Measurements from ENCODE around the gene RRAGC. TPM values are rescaled to one million over a fixed set of nuclear protein-coding genes. Genes with fewer than 3 reads are reported as not detected.

Gene RRAGC
- total and polyA plus RNA-seq, 2 of the 13 experiments (the other 11 are each of a cell fraction or from before 2014, with no cell fraction given) = 7.6 to 8.0 TPM

DNA sequence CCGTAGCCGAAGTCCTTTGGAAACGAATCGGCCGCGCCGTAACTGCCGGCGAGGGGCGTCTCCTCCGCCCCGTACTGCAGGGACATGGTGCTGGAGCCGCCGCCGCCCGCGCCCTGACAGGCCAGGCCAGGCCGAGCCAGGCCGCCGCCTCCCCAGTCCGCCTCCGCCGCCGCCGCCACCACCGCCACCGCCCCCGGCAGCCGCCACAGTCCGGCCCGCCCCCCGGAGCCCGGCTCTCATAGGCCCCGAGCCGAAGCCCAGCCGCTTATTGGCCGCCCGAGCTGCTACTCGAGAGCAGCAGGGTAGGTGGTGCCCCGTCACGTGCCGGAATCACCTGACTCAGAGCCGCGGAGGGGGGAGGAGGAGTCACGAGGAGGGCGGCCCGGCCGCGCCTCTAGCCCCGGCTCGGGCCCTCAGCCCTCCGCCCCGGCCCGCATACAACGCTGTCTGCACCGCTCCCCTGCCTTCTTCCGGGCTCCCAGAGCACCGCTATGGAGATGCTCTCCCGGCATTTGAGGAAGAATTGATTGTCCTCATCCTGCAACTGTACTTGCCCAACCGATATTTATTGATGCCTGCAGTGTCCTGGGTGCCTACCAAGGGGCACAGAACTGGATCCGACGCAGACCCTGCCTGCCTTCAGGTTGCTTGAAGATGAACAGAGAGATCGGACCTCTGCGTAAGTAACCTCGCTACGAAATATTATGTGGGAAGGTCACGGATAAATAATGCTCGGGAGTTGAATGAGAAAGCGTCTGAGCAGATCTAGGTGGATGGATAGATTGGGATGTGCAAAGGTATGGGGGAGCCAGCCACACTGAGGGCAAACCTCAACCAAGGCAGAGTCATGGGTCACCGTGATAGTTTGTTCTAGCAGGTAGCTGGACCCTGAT lies at the start of gene RRAGC (continued):
- TF ChIP-seq, protein P1, sequence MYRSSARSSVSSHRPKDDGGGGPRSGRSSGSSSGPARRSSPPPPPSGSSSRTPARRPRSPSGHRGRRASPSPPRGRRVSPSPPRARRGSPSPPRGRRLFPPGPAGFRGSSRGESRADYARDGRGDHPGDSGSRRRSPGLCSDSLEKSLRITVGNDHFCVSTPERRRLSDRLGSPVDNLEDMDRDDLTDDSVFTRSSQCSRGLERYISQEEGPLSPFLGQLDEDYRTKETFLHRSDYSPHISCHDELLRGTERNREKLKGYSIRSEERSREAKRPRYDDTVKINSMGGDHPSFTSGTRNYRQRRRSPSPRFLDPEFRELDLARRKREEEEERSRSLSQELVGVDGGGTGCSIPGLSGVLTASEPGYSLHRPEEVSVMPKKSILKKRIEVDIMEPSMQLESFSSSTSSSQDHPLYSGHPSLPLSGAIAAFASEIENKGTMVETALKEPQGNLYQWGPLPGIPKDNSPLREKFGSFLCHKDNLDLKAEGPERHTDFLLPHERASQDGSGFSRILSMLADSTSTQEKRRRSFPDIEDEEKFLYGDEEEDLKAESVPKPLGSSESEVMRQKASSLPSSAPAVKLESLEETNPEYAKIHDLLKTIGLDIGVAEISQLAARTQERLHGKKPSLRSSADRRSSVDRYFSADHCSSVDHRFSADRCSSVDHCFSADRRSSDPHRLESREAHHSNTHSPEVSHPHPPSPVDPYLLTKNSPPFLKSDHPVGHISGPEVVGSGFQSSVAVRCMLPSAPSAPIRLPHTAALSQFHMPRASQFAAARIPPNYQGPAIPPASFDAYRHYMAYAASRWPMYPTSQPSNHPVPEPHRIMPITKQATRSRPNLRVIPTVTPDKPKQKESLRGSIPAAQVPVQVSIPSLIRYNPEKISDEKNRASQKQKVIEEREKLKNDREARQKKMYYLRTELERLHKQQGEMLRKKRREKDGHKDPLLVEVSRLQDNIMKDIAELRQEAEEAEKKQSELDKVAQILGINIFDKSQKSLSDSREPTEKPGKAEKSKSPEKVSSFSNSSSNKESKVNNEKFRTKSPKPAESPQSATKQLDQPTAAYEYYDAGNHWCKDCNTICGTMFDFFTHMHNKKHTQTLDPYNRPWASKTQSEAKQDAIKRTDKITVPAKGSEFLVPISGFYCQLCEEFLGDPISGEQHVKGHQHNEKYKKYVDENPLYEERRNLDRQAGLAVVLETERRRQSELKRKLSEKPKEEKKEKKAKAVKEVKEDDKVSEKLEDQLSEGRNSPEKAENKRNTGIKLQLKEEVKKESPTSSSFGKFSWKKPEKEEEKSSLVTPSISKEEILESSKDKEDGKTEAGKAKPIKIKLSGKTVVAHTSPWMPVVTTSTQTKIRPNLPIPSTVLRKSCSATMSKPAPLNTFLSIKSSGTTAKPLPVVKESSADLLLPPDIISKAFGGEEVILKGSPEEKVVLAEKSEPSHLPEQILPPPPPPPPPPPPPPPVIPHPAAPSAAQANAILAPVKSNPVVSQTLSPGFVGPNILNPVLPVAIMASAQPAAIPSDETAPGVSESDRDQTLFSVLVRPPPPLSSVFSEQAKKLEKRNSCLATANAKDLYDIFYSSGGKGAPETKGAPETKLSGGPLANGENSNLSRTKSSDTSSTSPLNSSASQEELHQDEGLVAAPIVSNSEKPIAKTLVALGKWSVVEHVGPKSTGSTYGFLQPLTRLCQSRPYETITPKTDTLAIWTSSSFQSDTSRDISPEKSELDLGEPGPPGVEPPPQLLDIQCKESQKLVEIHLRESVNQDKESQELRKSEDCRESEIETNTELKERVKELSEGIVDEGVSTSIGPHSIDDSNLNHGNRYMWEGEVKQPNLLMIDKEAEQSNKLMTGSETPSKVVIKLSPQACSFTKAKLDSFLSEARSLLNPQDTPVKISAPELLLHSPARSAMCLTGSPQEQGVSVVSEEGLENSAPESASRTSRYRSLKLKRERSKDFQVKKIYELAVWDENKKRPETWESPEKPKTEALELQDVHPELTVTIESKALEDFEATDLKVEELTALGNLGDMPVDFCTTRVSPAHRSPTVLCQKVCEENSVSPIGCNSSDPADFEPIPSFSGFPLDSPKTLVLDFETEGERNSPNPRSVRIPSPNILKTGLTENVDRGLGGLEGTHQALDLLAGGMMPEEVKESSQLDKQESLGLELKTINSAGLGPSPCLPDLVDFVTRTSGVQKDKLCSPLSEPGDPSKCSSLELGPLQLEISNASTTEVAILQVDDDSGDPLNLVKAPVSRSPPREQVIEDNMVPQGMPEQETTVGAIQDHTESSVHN (CRISPR knock-in tag; IDR thresholded peaks at IDR 0.05) = no peak
- no peak for TF ChIP-seq ESRRA (CRISPR knock-in tag; IDR thresholded peaks at IDR 0.05; ENCODE audit: low read depth)
- no peak for TF ChIP-seq FOXA3 (CRISPR knock-in tag; IDR thresholded peaks at IDR 0.05)
- TF ChIP-seq, protein P2, sequence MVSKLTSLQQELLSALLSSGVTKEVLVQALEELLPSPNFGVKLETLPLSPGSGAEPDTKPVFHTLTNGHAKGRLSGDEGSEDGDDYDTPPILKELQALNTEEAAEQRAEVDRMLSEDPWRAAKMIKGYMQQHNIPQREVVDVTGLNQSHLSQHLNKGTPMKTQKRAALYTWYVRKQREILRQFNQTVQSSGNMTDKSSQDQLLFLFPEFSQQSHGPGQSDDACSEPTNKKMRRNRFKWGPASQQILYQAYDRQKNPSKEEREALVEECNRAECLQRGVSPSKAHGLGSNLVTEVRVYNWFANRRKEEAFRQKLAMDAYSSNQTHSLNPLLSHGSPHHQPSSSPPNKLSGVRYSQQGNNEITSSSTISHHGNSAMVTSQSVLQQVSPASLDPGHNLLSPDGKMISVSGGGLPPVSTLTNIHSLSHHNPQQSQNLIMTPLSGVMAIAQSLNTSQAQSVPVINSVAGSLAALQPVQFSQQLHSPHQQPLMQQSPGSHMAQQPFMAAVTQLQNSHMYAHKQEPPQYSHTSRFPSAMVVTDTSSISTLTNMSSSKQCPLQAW (CRISPR knock-in tag; IDR thresholded peaks at IDR 0.05) = peak; percentile 82
- TF ChIP-seq, protein P3, sequence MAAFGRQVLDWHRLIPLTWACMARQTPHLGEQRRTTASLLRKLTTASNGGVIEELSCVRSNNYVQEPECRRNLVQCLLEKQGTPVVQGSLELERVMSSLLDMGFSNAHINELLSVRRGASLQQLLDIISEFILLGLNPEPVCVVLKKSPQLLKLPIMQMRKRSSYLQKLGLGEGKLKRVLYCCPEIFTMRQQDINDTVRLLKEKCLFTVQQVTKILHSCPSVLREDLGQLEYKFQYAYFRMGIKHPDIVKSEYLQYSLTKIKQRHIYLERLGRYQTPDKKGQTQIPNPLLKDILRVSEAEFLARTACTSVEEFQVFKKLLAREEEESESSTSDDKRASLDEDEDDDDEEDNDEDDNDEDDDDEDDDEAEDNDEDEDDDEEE (CRISPR knock-in tag; IDR thresholded peaks at IDR 0.05) = peak; percentile 90; the same call in 1 of the 2 replicates
- TF ChIP-seq ZNF563 (CRISPR knock-in tag; IDR thresholded peaks at IDR 0.05) = peak; percentile 47; the same call in 1 of the 2 replicates
- peak; percentile 77 for TF ChIP-seq HNRNPLL (IDR thresholded peaks at IDR 0.05; ENCODE audit: low read depth, low read length, poor library complexity, severe bottlenecking)
- no peak for TF ChIP-seq ZNF556 (CRISPR knock-in tag; IDR thresholded peaks at IDR 0.05; ENCODE audit: borderline replicate concordance)
- 0 out of 2 replicates have a peak, but pooled peaks have one; percentile 54 for TF ChIP-seq KDM5B (CRISPR knock-in tag; IDR thresholded peaks at IDR 0.05; ENCODE audit: borderline replicate concordance)
- no peak for TF ChIP-seq ZNF570 (CRISPR knock-in tag; IDR thresholded peaks at IDR 0.05; ENCODE audit: borderline replicate concordance)
- TF ChIP-seq FOXO1 (CRISPR knock-in tag; IDR thresholded peaks at IDR 0.05) = no peak
- peak; percentile 80 for TF ChIP-seq THAP11 (CRISPR knock-in tag; IDR thresholded peaks at IDR 0.05)
- TF ChIP-seq, protein P4, sequence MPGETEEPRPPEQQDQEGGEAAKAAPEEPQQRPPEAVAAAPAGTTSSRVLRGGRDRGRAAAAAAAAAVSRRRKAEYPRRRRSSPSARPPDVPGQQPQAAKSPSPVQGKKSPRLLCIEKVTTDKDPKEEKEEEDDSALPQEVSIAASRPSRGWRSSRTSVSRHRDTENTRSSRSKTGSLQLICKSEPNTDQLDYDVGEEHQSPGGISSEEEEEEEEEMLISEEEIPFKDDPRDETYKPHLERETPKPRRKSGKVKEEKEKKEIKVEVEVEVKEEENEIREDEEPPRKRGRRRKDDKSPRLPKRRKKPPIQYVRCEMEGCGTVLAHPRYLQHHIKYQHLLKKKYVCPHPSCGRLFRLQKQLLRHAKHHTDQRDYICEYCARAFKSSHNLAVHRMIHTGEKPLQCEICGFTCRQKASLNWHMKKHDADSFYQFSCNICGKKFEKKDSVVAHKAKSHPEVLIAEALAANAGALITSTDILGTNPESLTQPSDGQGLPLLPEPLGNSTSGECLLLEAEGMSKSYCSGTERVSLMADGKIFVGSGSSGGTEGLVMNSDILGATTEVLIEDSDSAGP (CRISPR knock-in tag; IDR thresholded peaks at IDR 0.05; ENCODE audit: borderline replicate concordance) = peak; percentile 41; the same call in 1 of the 2 replicates
- no peak; the same call in 1 of the 2 replicates for TF ChIP-seq ZSCAN21 (CRISPR knock-in tag; IDR thresholded peaks at IDR 0.05; ENCODE audit: borderline replicate concordance)
- TF ChIP-seq POLR2G (IDR thresholded peaks at IDR 0.05; ENCODE audit: low read depth, low read length) = peak; percentile 70
